Liver (tissue), 3 donors: ENCODE measurements around the gene BHLHA15.

Source experiments
- GABPA ChIP-seq, 2 donors: IDR thresholded peaks in 1 of 2; conservative IDR thresholded peaks in 1 of 2; 2 replicates each; pipeline ENCODE4 v1.6.1; 2016; ENCODE audit warnings: antibody characterized with exemption in 2 of 2, mild to moderate bottlenecking in 1 of 2, moderate library complexity in 1 of 2
- TAF1 ChIP-seq: conservative IDR thresholded peaks from 2 replicates; pipeline ENCODE4 v1.6.1; 2016; ENCODE audit warnings: antibody characterized with exemption, mild to moderate bottlenecking
- TF ChIP-seq, protein P1 (sequence below): fragments of 150-350 bp; IDR thresholded peaks from 2 replicates; pipeline ENCODE4 v1.5.1; 2017; ENCODE audit warnings: improper control_type of control experiment, low read depth, low read length; ENCODE audit not compliant: missing input control
- donor health status: healthy.
- donor health status: healthy.

DNA sequence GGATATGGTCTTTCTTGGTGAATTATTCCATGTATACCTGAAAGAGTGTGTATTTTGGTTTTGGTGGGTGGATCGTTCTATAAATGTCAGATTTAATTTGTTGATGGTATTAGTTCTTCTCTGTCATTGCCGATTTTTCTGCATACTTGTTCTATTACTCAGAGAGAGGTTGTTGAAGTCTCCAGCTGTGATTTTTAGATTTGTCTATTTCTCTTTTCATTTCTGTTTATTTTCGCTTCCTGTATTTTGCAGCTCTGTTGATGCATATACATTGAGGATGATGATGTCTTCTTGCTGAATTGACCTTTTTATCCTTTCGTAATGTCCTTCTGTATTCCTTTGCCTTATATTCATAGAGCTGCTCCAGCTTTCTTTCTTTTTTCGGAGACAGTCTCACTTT is 12.1 kb upstream of the BHLHA15 start:
- TF ChIP-seq, protein P1, sequence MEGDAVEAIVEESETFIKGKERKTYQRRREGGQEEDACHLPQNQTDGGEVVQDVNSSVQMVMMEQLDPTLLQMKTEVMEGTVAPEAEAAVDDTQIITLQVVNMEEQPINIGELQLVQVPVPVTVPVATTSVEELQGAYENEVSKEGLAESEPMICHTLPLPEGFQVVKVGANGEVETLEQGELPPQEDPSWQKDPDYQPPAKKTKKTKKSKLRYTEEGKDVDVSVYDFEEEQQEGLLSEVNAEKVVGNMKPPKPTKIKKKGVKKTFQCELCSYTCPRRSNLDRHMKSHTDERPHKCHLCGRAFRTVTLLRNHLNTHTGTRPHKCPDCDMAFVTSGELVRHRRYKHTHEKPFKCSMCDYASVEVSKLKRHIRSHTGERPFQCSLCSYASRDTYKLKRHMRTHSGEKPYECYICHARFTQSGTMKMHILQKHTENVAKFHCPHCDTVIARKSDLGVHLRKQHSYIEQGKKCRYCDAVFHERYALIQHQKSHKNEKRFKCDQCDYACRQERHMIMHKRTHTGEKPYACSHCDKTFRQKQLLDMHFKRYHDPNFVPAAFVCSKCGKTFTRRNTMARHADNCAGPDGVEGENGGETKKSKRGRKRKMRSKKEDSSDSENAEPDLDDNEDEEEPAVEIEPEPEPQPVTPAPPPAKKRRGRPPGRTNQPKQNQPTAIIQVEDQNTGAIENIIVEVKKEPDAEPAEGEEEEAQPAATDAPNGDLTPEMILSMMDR, result no peak
- TF ChIP-seq TAF1 (no peak), GABPA (IDR thresholded peaks at IDR 0.05 in 1 of 2, conservative IDR thresholded peaks at IDR 0.05 in 1 of 2) (no peak)
